Colonic mucosa (tissue), 4 donors: Measurements from ENCODE around the gene MAN1A2. TPM values are rescaled to one million over a fixed set of nuclear protein-coding genes. Genes with fewer than 3 reads are reported as not detected.

Source experiments
- DNase-seq: peaks from one replicate; pipeline ENCODE4 v3.0.0-alpha.2; 2020
- H3K27ac ChIP-seq: fragments of 200-600 bp; one replicate; pipeline ENCODE4 v1.8.0; 2021
- H3K27me3 ChIP-seq: fragments of 200-600 bp; one replicate; pipeline ENCODE4 v1.8.0; 2021
- H3K36me3 ChIP-seq: fragments of 200-600 bp; one replicate; pipeline ENCODE4 v1.8.0; 2021
- H3K4me1 ChIP-seq: fragments of 200-600 bp; one replicate; pipeline ENCODE4 v1.8.0; 2021; ENCODE audit warnings: mild to moderate bottlenecking
- H3K4me3 ChIP-seq: fragments of 200-600 bp; one replicate; pipeline ENCODE4 v1.8.0; 2021
- H3K9ac ChIP-seq, 2 donors: one replicate each; pipeline ENCODE4 v1.7.0; 2013; ENCODE audit warnings: control low read depth in 2 of 2, low read depth in 2 of 2, low read length in 2 of 2
- H3K9me3 ChIP-seq: fragments of 200-600 bp; one replicate; pipeline ENCODE4 v1.8.0; 2021
- intact Hi-C: fragments of 100-400 bp; cut with DNase I; formaldehyde crosslinking; loops from one replicate; pipeline ENCODE4 v1.14.1; 2022
- total RNA-seq, 2 donors: library from RNA; stranded (reverse); fragmentation: NEBNext Ultra II Directional in 1 of 2; extraction: Animal tissue kit (Norgen Biotek cat#: 25700) in 1 of 2; gene quantifications; one replicate each; pipeline ENCODE4 v1.2.1, GENCODE V29; 2021
- TF ChIP-seq, protein P1 (sequence below): fragments of 200-600 bp; IDR thresholded peaks from one replicate; pipeline ENCODE4 v1.8.0; 2022; ENCODE audit warnings: antibody characterized with exemption, mild to moderate bottlenecking
- donor health status: healthy.
- donor health status: DM: no; HTN: no; CAD: no.
- donor health status: DM: no; HTN: no; CAD: no.

Gene MAN1A2
- total RNA-seq, 2 donors from 2014 or later = 27.9 to 35.7 TPM

DNA sequence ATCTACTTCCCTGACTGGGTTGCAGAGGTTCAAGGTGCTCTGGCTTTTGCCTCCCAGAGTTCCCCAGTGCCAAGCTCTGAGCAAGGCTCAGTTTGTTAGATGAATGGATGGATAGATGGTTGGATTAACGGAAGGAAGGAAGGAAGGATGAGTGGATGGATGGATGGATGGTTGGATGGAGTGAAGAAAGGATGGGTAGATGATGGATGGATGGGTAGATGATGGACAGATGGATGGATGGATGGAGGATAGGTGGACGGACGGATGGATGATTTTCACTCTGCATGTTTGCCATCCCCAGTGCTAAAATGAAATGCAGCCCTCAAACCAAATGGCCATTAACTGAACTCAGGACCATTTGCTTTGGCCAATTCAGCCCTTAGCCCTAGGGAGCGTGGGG is 211.2 kb downstream of the MAN1A2 start:
- intact Hi-C loops = no loop called here
- Histone ChIP-seq H3K36me3 (no peaks in the 10 kb centered on the region), H3K9me3 (no peaks in the 10 kb centered on the region), H3K4me3 (no peak overlapping the region), H3K9ac (no peak overlapping the region), H3K4me1 (no peaks in the 10 kb centered on the region), H3K27ac (no peak overlapping the region), H3K27me3 (no peaks in the 10 kb centered on the region)
- DNase-seq = no peak
- TF ChIP-seq, protein P1, sequence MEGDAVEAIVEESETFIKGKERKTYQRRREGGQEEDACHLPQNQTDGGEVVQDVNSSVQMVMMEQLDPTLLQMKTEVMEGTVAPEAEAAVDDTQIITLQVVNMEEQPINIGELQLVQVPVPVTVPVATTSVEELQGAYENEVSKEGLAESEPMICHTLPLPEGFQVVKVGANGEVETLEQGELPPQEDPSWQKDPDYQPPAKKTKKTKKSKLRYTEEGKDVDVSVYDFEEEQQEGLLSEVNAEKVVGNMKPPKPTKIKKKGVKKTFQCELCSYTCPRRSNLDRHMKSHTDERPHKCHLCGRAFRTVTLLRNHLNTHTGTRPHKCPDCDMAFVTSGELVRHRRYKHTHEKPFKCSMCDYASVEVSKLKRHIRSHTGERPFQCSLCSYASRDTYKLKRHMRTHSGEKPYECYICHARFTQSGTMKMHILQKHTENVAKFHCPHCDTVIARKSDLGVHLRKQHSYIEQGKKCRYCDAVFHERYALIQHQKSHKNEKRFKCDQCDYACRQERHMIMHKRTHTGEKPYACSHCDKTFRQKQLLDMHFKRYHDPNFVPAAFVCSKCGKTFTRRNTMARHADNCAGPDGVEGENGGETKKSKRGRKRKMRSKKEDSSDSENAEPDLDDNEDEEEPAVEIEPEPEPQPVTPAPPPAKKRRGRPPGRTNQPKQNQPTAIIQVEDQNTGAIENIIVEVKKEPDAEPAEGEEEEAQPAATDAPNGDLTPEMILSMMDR = no peak

Other genes starting within 250 kb of the MAN1A2 start
- 1 to 10 TPM; 1.2 to 4.1 TPM for gene TRIM45, start 245.7 kb upstream of the MAN1A2 start, total RNA-seq
- not detected for gene VTCN1, start 156.5 kb upstream of the MAN1A2 start, total RNA-seq
- gene TENT5C, start 238.6 kb downstream of the MAN1A2 start, total RNA-seq = 10 to 100 TPM; 40.7 to 58.5 TPM